Measurements from ENCODE around the gene TMEM135.

- no peak for TF ChIP-seq EZH2 (IDR thresholded peaks at IDR 0.05; ENCODE audit: borderline replicate concordance, insufficient read depth, low read depth, low read length, poor library complexity, severe bottlenecking)
- TF ChIP-seq CTCF (IDR thresholded peaks at IDR 0.05), result no peak
Measured at GRCh38 chr11:87258171-87258833, 220.6 kb downstream of the TMEM135 start.
